ENCODE data around the gene EPB41L1.
"Not testable (repeated sequence)": the region's sequence is repeated elsewhere in the genome, so short reads cannot be mapped to it uniquely, and the experiment has no call there.

GRCh38 chr20:36137313-36137712 lies 17.2 kb upstream of the EPB41L1 start:
- TF ChIP-seq EP300 (IDR thresholded peaks at IDR 0.05); CTCF (IDR thresholded peaks at IDR 0.05); POLR2A (IDR thresholded peaks at IDR 0.05; ENCODE audit: low read depth); POLR2AphosphoS5 (IDR thresholded peaks at IDR 0.05): not testable (repeated sequence)

All from esophagus muscularis mucosa (tissue), 4 donors.